Measurements from ENCODE around the gene FOXK1. TPM values are rescaled to one million over a fixed set of nuclear protein-coding genes. Genes with fewer than 3 reads are reported as not detected.

Gene FOXK1
- total and polyA plus RNA-seq, 2 donors (not counting 1 experiment from before 2014, with no cell fraction given), result 5.2 to 26.9 TPM

DNA sequence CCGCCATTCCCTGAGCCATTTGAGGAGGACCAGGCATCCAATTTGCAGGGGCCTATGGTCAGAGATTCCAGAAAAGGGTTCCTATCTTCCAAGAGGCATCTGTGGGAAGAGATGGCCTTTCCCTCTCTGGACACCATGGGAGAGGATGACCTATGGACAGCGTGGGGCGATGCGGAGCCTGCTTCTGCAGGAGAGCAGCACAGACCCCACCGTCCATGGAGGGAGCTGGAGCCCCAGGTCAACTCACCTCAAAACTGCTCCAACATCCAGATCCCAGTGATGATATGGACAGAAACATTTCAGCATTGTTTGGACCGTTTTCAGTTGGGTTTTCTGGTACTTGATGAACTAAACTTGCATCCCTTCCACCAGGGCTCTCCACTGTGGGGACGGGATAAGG lies 34.0 kb upstream of the FOXK1 start:
- Histone ChIP-seq H3K4me2 (ENCODE audit: extremely low read depth, insufficient read depth, low read length) (no peak overlapping the region), H3K36me3 (ENCODE audit: control insufficient read depth, insufficient read depth, low read length) (no peaks in the 10 kb centered on the region), H3K4me1 (ENCODE audit: control insufficient read depth, extremely low read depth, insufficient read depth, low read length) (peaks cover 2% of the 10 kb centered on the region), H2AFZ (ENCODE audit: low read length) (no peak overlapping the region), H4K20me1 (ENCODE audit: control insufficient read depth, extremely low read depth, insufficient read depth, low read length) (no peaks in the 10 kb centered on the region), H3K27me3 (ENCODE audit: control insufficient read depth, insufficient read depth, low read length) (no peaks in the 10 kb centered on the region), H3K9ac (ENCODE audit: insufficient read depth, low read length) (no peak overlapping the region), H3K79me2 (ENCODE audit: control insufficient read depth, insufficient read depth, low read length) (no peaks in the 10 kb centered on the region), H3K27ac (ENCODE audit: insufficient read depth, low read length) (no peak overlapping the region), H3K9me3 (ENCODE audit: control insufficient read depth, insufficient read depth, low read depth, low read length) (no peaks in the 10 kb centered on the region), H3K4me3 (replicated peaks in 1 of 4; ENCODE audit: control extremely low read depth in 1 of 4, insufficient read depth in 1 of 4, low read depth in 3 of 4, low read length in 4 of 4) (no peak overlapping the region)
- no peak for DNase-seq (ENCODE audit: low read depth in 2 of 2)
- no peak for TF ChIP-seq CTCF (conservative IDR thresholded peaks at IDR 0.05 in 1 of 2, IDR thresholded peaks at IDR 0.05 in 1 of 2; ENCODE audit: low read depth in 1 of 2, low read length in 2 of 2)
- no peak for TF ChIP-seq EZH2 (IDR thresholded peaks at IDR 0.05; ENCODE audit: low read length, missing control alignments)

DNA sequence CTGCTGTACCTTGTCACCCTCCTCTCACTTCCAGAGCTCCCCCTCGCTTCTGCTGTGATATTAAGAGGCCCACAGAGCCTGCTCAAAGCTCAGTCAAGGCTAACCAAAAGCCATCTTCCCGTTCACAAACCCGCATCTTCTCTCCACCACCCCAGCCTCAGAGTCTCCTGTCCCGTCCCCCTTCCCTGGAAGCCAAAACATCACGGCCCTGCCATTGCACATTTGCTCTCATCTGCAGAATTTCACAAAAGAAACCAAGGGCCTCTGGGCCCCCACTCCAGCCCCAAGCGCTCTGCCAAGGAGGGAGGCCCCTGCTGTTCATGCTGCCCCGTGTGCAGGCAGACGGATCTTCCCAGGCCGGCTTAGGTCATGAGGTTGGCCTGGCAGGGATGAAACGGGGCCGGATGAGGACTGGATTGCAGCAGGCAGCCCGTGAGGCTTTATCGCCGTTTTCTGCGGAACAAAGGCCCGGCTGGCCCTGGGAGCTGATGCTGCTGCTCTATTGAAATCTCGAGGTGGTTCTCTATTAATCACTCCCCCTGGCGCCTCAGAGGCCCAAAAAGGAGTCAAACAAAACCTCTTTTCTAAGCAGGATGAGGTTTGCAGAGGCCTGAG lies 31.6 kb upstream of the FOXK1 start:
- H4K20me1 ChIP-seq (ENCODE audit: control insufficient read depth, extremely low read depth, insufficient read depth, low read length), result no peaks in the 10 kb centered on the region
- no peak overlapping the region for H3K9ac ChIP-seq (ENCODE audit: insufficient read depth, low read length)
- H3K4me3 ChIP-seq (replicated peaks in 1 of 4; ENCODE audit: control extremely low read depth in 1 of 4, insufficient read depth in 1 of 4, low read depth in 3 of 4, low read length in 4 of 4), result no peak overlapping the region
- H3K79me2 ChIP-seq (ENCODE audit: control insufficient read depth, insufficient read depth, low read length), result no peaks in the 10 kb centered on the region
- H3K4me2 ChIP-seq (ENCODE audit: extremely low read depth, insufficient read depth, low read length), result no peak overlapping the region
- H3K27me3 ChIP-seq (ENCODE audit: control insufficient read depth, insufficient read depth, low read length), result no peaks in the 10 kb centered on the region
- peaks cover 2% of the 10 kb centered on the region for H3K4me1 ChIP-seq (ENCODE audit: control insufficient read depth, extremely low read depth, insufficient read depth, low read length)
- DNase-seq (ENCODE audit: low read depth in 2 of 2), result peak; percentile 52 to 60
- TF ChIP-seq EZH2 (IDR thresholded peaks at IDR 0.05; ENCODE audit: low read length, missing control alignments) (no peak), CTCF (conservative IDR thresholded peaks at IDR 0.05 in 1 of 2, IDR thresholded peaks at IDR 0.05 in 1 of 2; ENCODE audit: low read depth in 1 of 2, low read length in 2 of 2) (no peak)
- no peaks in the 10 kb centered on the region for H3K9me3 ChIP-seq (ENCODE audit: control insufficient read depth, insufficient read depth, low read depth, low read length)
- peak overlapping the region; percentile 45 for H2AFZ ChIP-seq (ENCODE audit: low read length)
- H3K27ac ChIP-seq (ENCODE audit: insufficient read depth, low read length), result no peak overlapping the region
- no peaks in the 10 kb centered on the region for H3K36me3 ChIP-seq (ENCODE audit: control insufficient read depth, insufficient read depth, low read length)

DNA sequence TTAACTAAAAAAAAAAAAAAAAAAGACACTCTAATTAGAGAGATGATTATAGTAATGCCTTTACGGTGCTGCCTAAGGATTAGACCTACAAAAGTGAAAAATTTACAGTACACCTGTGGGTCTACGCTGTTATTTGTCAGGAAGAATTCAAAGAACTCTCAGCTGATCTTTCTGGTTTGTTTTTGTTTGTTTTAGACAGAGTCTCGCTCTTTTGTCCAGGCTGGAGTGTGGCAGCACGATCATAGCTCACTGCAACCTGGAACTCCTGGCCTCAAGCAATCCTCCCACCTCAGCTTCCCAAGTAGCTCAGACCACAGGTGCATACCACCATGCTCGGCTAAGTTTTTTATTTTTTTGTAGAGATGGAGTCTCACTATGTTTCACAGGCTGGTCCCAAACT lies 28.3 kb upstream of the FOXK1 start:
- Histone ChIP-seq H3K9ac (ENCODE audit: insufficient read depth, low read length) (no peak overlapping the region), H3K27ac (ENCODE audit: insufficient read depth, low read length) (no peak overlapping the region), H2AFZ (ENCODE audit: low read length) (no peak overlapping the region), H3K36me3 (ENCODE audit: control insufficient read depth, insufficient read depth, low read length) (no peaks in the 10 kb centered on the region), H4K20me1 (ENCODE audit: control insufficient read depth, extremely low read depth, insufficient read depth, low read length) (no peaks in the 10 kb centered on the region), H3K4me2 (ENCODE audit: extremely low read depth, insufficient read depth, low read length) (no peak overlapping the region), H3K4me3 (replicated peaks in 1 of 4; ENCODE audit: control extremely low read depth in 1 of 4, insufficient read depth in 1 of 4, low read depth in 3 of 4, low read length in 4 of 4) (no peak overlapping the region), H3K4me1 (ENCODE audit: control insufficient read depth, extremely low read depth, insufficient read depth, low read length) (peaks cover 2% of the 10 kb centered on the region), H3K79me2 (ENCODE audit: control insufficient read depth, insufficient read depth, low read length) (no peaks in the 10 kb centered on the region), H3K9me3 (ENCODE audit: control insufficient read depth, insufficient read depth, low read depth, low read length) (no peaks in the 10 kb centered on the region), H3K27me3 (ENCODE audit: control insufficient read depth, insufficient read depth, low read length) (no peaks in the 10 kb centered on the region)
- DNase-seq (ENCODE audit: low read depth in 2 of 2), result no peak
- TF ChIP-seq CTCF (conservative IDR thresholded peaks at IDR 0.05 in 1 of 2, IDR thresholded peaks at IDR 0.05 in 1 of 2; ENCODE audit: low read depth in 1 of 2, low read length in 2 of 2), result no peak
- TF ChIP-seq EZH2 (IDR thresholded peaks at IDR 0.05; ENCODE audit: low read length, missing control alignments), result no peak

Measured in fibroblast of lung (primary cell).